Chondrocyte (in vitro differentiated cells): ENCODE measurements around the gene NEDD4L. TPM values are rescaled to one million over a fixed set of nuclear protein-coding genes. Genes with fewer than 3 reads are reported as not detected.

ENCODE experiments used
- DNase-seq: peaks from one replicate; pipeline ENCODE4 v3.0.0; 2021; ENCODE audit warnings: mixed read lengths, low spot score
- H3K27ac Mint-ChIP-seq: one replicate; pipeline ENCODE4 v1.8.0; 2021; ENCODE audit warnings: mild to moderate bottlenecking, moderate library complexity, mixed read lengths; ENCODE audit not compliant: unreplicated experiment
- H3K27me3 Mint-ChIP-seq: 2 replicates; pipeline ENCODE4 v1.8.0; 2021; ENCODE audit warnings: low read depth, mixed read lengths
- H3K36me3 Mint-ChIP-seq: 2 replicates; pipeline ENCODE4 v1.8.0; 2021; ENCODE audit warnings: low read depth, mixed read lengths
- H3K4me1 Mint-ChIP-seq: 2 replicates; pipeline ENCODE4 v1.8.0; 2021; ENCODE audit warnings: low read depth, mild to moderate bottlenecking, mixed read lengths
- H3K4me3 Mint-ChIP-seq: one replicate; pipeline ENCODE4 v1.8.0; 2021; ENCODE audit warnings: mild to moderate bottlenecking, moderate library complexity, mixed read lengths; ENCODE audit not compliant: unreplicated experiment
- H3K9me3 Mint-ChIP-seq: 2 replicates; pipeline ENCODE4 v1.8.0; 2021; ENCODE audit warnings: low read depth, mixed read lengths
- CTCF ChIP-seq: fragments of 200-600 bp; sonication (generic); IDR thresholded peaks from 2 replicates; pipeline ENCODE4 v1.5.0; 2021; ENCODE audit warnings: antibody characterized with exemption, mild to moderate bottlenecking, moderate library complexity
- total RNA-seq: library from RNA; stranded (reverse); gene quantifications from 3 replicates; pipeline ENCODE4 v1.2.1, GENCODE V29; 2021

The NEDD4L gene
- total RNA-seq, 1 donor from 2014 or later: 25.8 TPM

DNA sequence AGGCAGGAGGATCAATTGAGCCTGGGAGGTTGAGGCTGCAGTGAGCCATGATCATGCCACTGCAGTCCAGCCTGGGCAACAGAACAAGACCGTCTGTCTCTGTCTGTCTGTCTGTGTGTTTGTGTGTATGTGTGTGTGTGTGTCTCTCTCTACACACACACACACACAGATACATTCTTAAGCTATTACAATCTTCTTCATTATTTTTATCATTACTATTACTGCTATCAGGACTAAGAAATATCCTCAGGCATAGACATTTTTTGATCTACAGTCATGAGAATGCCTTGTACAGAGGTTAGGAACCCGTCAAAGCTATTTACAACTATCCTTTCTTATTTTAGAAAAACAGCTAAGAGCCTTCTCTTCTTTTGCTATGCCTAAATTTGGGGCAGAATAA is 207.4 kb downstream of the NEDD4L start:
- DNase-seq: no peak
- Mint-ChIP-seq H3K27ac (no peak overlapping the region), H3K4me1 (peaks cover 28% of the 10 kb centered on the region), H3K36me3 (peaks cover 1% of the 10 kb centered on the region), H3K9me3 (no peaks in the 10 kb centered on the region), H3K4me3 (no peak overlapping the region), H3K27me3 (no peaks in the 10 kb centered on the region)
- no peak for TF ChIP-seq CTCF

DNA sequence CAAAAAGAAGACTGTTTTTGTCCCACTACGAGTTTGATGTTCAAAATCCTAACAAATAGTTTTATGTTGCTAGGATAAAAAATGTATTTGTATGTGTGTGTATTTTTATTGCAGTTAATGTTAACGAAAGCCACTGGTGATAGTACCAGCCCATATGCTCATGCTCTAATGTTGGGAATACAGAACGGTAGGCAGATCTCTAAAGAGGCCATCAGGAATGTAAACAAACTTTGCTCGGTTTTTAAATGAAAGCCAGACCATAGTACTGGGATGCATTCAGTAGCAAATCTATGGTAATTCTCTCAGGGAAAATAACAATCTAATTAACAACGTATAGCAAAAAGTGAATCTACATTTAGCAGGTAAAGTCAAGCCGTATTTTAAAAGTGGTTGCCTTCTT is 208.1 kb downstream of the NEDD4L start:
- Mint-ChIP-seq H3K4me1 (peaks cover 30% of the 10 kb centered on the region), H3K27me3 (no peaks in the 10 kb centered on the region), H3K27ac (no peak overlapping the region), H3K4me3 (no peak overlapping the region), H3K36me3 (peaks cover 1% of the 10 kb centered on the region), H3K9me3 (no peaks in the 10 kb centered on the region)
- no peak for DNase-seq
- TF ChIP-seq CTCF: no peak

DNA sequence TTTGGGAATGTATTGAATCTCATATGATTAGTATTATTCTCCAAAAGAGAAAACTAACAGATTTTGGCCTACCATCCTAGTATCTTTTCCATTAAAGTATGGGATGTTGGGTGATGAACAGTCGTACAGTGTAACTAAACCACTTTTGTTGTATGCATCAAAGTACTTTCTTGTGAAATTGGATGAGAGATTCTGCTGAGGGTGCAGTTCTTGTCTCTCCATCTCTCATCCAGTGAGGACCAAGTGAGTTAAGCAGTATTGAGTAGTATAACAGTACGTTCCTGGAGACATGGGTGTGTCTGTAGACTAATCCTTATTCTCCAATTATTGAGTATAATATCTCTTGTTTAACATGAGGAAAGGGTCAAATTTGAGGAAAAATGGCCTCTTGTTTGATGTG is 209.3 kb downstream of the NEDD4L start:
- no peak for TF ChIP-seq CTCF
- Mint-ChIP-seq H3K27ac (no peak overlapping the region), H3K27me3 (no peaks in the 10 kb centered on the region), H3K36me3 (peaks cover 1% of the 10 kb centered on the region), H3K9me3 (no peaks in the 10 kb centered on the region), H3K4me1 (peaks cover 34% of the 10 kb centered on the region), H3K4me3 (no peak overlapping the region)
- no peak for DNase-seq

DNA sequence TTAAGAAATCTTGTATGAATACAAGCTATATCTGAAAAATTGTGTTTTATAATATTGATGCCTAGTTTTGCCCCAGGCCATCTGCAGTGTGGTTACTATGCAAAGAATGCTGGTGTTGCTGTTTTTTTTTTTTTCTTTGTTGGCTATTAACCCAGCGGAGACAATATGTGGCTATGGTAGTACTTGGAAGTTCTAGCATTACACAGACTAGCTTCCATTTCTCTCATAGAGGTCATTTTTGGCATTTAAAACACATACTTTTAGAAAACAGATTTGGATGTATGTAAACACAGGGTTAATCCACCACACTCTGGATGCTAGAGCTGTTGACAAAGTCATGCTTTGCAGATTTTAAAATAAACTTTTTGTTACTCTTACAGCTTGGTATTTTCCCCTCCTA is 209.8 kb downstream of the NEDD4L start:
- H3K9me3 Mint-ChIP-seq: no peaks in the 10 kb centered on the region
- no peaks in the 10 kb centered on the region for H3K27me3 Mint-ChIP-seq
- H3K27ac Mint-ChIP-seq: no peak overlapping the region
- DNase-seq: no peak
- TF ChIP-seq CTCF: no peak
- no peak overlapping the region for H3K4me3 Mint-ChIP-seq
- H3K4me1 Mint-ChIP-seq: peaks cover 34% of the 10 kb centered on the region
- H3K36me3 Mint-ChIP-seq: peaks cover 1% of the 10 kb centered on the region

DNA sequence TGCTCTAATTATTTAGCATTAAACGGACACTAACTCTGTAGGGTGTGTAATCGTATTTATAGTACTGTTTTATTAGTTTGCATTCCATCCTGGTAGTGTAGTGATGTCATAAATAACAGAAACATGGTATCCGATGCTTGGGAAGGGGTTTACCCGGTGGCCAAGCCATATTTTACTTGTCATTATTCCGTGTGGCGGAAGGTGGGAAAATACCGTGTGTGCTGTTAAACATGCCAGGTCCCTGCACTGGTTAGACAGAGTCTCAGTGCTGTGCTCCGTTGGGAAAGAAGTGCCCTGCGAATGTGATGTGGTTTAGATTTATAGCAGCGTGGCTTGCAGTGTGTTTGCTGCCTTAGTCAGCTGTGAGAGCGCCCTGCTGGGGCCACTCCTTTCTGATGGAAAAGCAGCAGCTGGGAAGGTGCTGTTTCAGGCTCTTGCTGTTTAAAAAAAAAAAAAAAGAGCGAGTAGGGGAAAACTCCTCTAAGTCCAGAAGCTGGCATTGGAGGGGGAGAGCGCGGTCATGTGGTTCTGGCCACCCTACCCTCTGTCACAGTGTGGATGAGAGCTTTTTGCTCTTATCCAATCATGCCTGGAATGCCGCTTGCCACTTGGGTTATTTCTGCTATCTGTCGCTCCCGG is 211.0 kb downstream of the NEDD4L start:
- Mint-ChIP-seq H3K4me1 (peaks cover 34% of the 10 kb centered on the region), H3K27ac (no peak overlapping the region), H3K4me3 (no peak overlapping the region), H3K9me3 (no peaks in the 10 kb centered on the region), H3K27me3 (no peaks in the 10 kb centered on the region), H3K36me3 (peaks cover 1% of the 10 kb centered on the region)
- no peak for DNase-seq
- no peak for TF ChIP-seq CTCF
